ENCODE results near the gene CACNA1A.
"Not testable (repeated sequence)": the region's sequence is repeated elsewhere in the genome, so short reads cannot be mapped to it uniquely, and the experiment has no call there.

The CACNA1A gene

DNA sequence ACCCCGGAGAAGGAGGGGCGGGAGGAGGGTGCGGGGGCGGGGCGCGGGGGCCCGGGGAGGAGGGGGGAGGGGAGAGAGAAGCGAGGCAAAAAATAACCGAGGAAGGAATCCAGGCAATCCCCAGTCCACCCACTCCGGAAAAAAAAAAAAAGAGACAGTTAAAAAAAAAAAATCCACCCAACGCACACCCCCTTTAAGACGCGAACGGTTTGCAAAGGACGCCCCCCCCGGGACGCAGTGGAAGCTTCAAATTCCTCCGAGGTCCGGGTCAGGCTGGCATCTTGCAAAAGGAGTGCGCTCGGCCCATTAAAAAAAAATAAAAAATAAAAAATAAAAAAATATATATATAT lies at the start of gene CACNA1A:
TSS of gene CACNA1A (minus strand) at position 9 of the 350 bp plus-strand sequence. CDS start 255 bp downstream, outside the sequence.
- peak within 1 kb of the TSS; percentile 94 for H3K4me3 ChIP-seq (ENCODE audit: low read length)
- peak within 1 kb of the TSS; percentile 78; the same call in 1 of the 2 replicates for H3K9ac ChIP-seq (ENCODE audit: low read depth, low read length)
- no peak within 1 kb of the TSS for H3K27ac ChIP-seq (ENCODE audit: low read length)
- peaks cover 55% of the 10 kb centered on the region for H3K27me3 ChIP-seq (ENCODE audit: insufficient read depth, low read length)
- H3K4me1 ChIP-seq (ENCODE audit: insufficient read depth, low read length), result peaks cover 5% of the 10 kb centered on the region; the same call in 1 of the 2 replicates
- peaks cover 5% of the 10 kb centered on the region; the same call in 1 of the 2 replicates for H3K36me3 ChIP-seq (ENCODE audit: insufficient read depth, low read depth, low read length)
- no peaks in the 10 kb centered on the region for H3K9me3 ChIP-seq (ENCODE audit: insufficient read depth, low read depth, low read length)

DNA sequence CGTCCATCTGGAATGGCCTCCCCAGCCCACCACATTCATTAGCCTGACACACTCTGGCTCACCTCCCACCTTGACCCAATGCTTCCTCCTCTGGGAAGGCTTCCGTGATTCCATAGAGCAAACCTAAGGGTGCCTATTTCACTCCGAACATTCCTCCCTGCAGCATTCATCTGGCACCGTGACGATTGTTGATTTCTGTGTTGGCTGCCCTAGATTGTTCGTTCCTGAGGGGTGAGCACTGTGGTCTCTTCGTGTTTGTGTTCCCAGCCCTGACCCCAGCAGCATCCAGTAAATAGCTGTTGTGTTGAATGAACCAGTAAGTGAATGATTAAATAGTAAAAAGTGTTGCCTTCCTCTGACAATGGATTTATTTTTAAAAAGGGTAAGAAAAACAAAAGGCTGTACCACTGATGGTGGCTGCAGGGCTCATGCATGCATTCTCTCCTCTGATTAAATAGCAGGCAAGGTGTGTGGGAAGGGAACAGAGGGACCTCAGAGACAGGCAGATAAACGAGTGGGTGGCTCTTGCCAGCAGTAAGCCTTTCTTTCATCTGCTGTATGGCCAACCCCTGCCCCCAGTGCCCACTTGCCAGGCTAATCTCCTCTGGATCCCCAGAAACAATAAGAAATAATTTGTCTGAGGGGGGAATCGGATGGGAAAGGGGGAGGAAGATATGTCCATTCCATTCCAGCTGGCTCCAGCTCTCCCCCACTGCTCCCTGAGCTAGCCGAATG lies 48.4 kb upstream of the CACNA1A start:
- Histone ChIP-seq H3K9ac (ENCODE audit: low read depth, low read length) (no peak overlapping the region; the same call in 1 of the 2 replicates), H3K36me3 (ENCODE audit: insufficient read depth, low read depth, low read length) (no peaks in the 10 kb centered on the region), H3K27ac (ENCODE audit: low read length) (no peak overlapping the region), H3K4me1 (ENCODE audit: insufficient read depth, low read length) (no peaks in the 10 kb centered on the region), H3K27me3 (ENCODE audit: insufficient read depth, low read length) (no peaks in the 10 kb centered on the region), H3K4me3 (ENCODE audit: low read length) (no peak overlapping the region), H3K9me3 (ENCODE audit: insufficient read depth, low read depth, low read length) (no peaks in the 10 kb centered on the region)

DNA sequence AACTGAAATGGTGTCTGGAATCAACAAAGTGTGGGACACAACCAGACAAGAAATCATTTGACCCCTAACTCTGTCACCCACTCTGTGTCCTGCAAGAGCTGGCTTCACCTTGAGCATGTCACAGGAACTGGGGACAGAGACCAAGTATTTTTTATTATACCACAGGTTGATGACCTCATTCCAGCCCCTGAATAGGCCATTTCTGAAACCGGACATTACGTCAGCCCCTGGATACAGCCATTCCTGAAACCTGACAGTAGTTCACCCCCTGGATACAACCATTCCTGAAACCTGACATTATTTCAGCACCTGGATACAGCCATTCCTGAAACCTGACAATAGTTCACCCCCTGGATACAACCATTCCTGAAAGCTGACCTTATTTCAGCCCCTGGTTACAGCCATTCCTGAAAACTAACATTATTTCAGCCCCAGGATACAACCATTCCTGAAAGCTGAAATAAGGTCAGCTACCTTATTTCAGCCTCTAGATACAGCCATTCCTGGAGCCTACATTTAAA lies 47.7 kb upstream of the CACNA1A start:
- Histone ChIP-seq H3K4me1 (ENCODE audit: insufficient read depth, low read length) (no peaks in the 10 kb centered on the region), H3K27ac (ENCODE audit: low read length) (no peak overlapping the region), H3K9me3 (ENCODE audit: insufficient read depth, low read depth, low read length) (no peaks in the 10 kb centered on the region), H3K27me3 (ENCODE audit: insufficient read depth, low read length) (no peaks in the 10 kb centered on the region), H3K4me3 (ENCODE audit: low read length) (no peak overlapping the region), H3K36me3 (ENCODE audit: insufficient read depth, low read depth, low read length) (no peaks in the 10 kb centered on the region), H3K9ac (ENCODE audit: low read depth, low read length) (no peak overlapping the region)

DNA sequence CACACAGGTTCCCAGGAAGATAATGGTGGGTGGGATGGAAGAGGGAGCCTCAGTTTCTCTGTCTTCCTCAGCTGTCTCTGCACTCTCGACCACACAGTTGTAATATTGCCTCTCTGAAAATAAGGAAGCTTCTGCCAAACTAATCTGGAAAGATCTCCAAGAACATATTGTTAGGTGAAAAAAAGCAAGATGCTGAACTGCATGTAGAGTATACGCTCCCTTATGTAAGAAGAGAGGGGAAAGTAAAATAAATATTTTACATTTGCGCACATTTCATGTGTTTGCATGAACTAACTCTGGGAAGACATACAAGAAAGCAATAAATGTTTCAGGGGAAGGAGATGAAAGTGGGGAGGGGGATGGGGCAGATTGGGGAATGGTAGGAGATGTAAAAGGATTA lies 41.9 kb upstream of the CACNA1A start:
- Histone ChIP-seq H3K27ac (ENCODE audit: low read length) (no peak overlapping the region), H3K9ac (ENCODE audit: low read depth, low read length) (no peak overlapping the region), H3K4me3 (ENCODE audit: low read length) (no peak overlapping the region), H3K9me3 (ENCODE audit: insufficient read depth, low read depth, low read length) (no peaks in the 10 kb centered on the region), H3K36me3 (ENCODE audit: insufficient read depth, low read depth, low read length) (no peaks in the 10 kb centered on the region), H3K27me3 (ENCODE audit: insufficient read depth, low read length) (no peaks in the 10 kb centered on the region; the same call in 1 of the 2 replicates), H3K4me1 (ENCODE audit: insufficient read depth, low read length) (no peaks in the 10 kb centered on the region)

DNA sequence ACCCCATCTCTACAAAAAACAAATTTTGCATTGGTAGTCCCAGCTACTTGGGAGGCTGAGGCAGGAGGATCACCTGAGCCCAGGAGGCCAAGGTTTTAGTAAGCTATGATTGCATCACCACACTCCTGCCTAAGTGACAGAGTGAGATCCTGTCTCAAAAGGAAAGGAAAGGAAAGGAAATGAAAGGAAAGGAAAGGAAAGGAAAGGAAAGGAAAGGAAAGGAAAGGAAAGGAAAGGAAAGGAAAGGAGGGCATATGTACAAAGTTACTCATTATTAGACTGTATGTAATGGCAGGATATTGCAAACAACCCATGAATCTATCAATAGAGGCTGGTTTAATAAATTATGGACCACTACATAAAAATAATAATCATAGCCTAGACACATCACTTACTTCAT lies 40.8 kb upstream of the CACNA1A start:
- peaks cover 5% of the 10 kb centered on the region; the same call in 1 of the 2 replicates for H3K27me3 ChIP-seq (ENCODE audit: insufficient read depth, low read length)
- H3K36me3 ChIP-seq (ENCODE audit: insufficient read depth, low read depth, low read length), result no peaks in the 10 kb centered on the region
- no peaks in the 10 kb centered on the region for H3K4me1 ChIP-seq (ENCODE audit: insufficient read depth, low read length)
- H3K4me3 ChIP-seq (ENCODE audit: low read length), result no peak overlapping the region
- no peak overlapping the region for H3K9ac ChIP-seq (ENCODE audit: low read depth, low read length)
- no peak overlapping the region for H3K27ac ChIP-seq (ENCODE audit: low read length)
- H3K9me3 ChIP-seq (ENCODE audit: insufficient read depth, low read depth, low read length), result no peaks in the 10 kb centered on the region

DNA sequence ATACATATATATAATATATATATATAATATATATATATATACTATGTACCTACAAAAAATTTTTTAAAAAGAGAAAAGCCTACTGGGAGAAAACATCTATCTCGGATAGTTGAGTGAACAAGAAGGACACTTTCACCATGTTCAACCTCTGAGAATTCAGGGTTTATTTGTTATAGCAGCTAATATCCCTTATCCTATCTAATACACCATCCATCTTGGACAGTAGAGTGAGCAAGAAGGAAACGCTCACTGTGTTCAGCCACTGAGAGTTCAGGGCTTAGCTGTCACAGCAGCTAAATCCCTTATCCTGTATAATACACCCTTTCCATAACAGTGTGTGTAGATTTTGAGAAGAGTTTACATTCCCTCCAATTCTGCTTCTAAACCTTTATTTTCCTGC lies 38.1 kb upstream of the CACNA1A start:
- Histone ChIP-seq H3K36me3 (ENCODE audit: insufficient read depth, low read depth, low read length) (no peaks in the 10 kb centered on the region), H3K9ac (ENCODE audit: low read depth, low read length) (no peak overlapping the region), H3K27me3 (ENCODE audit: insufficient read depth, low read length) (peaks cover 12% of the 10 kb centered on the region), H3K9me3 (ENCODE audit: insufficient read depth, low read depth, low read length) (no peaks in the 10 kb centered on the region), H3K4me1 (ENCODE audit: insufficient read depth, low read length) (no peaks in the 10 kb centered on the region), H3K27ac (ENCODE audit: low read length) (no peak overlapping the region), H3K4me3 (ENCODE audit: low read length) (no peak overlapping the region)

DNA sequence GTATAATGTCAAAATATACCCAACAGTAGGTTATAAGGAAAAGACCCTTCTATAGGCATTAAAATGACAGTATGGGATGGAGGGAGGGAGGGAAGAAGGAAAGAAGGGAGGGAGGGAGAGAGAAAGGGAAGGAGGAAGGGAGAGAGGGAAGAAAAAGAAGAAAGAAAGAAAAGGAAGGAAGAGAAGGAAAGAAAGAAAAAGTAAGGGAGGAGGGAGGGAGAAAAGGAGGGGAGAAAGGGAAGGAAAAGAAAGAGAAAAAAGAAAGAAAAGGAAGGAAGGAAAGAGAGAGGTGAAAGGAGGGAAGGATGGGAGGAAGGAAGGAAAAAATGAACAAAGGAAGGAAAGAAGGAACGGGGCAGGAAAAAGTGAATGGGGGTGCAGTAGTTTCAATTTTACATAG lies 35.3 kb upstream of the CACNA1A start:
- Histone ChIP-seq H3K27ac (ENCODE audit: low read length) (no peak overlapping the region), H3K4me3 (ENCODE audit: low read length) (no peak overlapping the region), H3K9me3 (ENCODE audit: insufficient read depth, low read depth, low read length) (no peaks in the 10 kb centered on the region), H3K4me1 (ENCODE audit: insufficient read depth, low read length) (no peaks in the 10 kb centered on the region), H3K27me3 (ENCODE audit: insufficient read depth, low read length) (peaks cover 12% of the 10 kb centered on the region), H3K36me3 (ENCODE audit: insufficient read depth, low read depth, low read length) (no peaks in the 10 kb centered on the region), H3K9ac (ENCODE audit: low read depth, low read length) (no peak overlapping the region)

DNA sequence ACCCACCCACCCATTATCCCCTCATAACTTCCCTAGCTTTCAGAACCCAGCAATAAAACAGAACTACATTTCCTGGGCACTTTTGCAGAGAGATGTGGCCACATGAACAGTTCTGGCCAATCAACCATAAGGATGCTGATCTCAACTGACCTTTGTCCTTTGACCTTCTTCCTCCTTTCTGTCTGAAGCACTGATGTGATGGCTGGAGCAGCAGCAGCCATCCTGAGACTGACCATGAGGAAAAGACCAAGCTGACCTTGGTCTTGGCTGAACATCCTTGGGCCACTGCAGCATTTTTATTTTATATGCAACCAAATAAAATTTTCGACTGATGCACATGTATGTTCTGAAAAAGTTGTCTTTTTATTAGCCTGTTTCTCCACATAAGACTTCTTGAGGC lies 33.1 kb upstream of the CACNA1A start:
- no peak overlapping the region for H3K27ac ChIP-seq (ENCODE audit: low read length)
- H3K36me3 ChIP-seq (ENCODE audit: insufficient read depth, low read depth, low read length), result no peaks in the 10 kb centered on the region
- H3K9ac ChIP-seq (ENCODE audit: low read depth, low read length), result no peak overlapping the region
- H3K9me3 ChIP-seq (ENCODE audit: insufficient read depth, low read depth, low read length), result no peaks in the 10 kb centered on the region
- H3K4me1 ChIP-seq (ENCODE audit: insufficient read depth, low read length), result no peaks in the 10 kb centered on the region
- peaks cover 12% of the 10 kb centered on the region for H3K27me3 ChIP-seq (ENCODE audit: insufficient read depth, low read length)
- no peak overlapping the region for H3K4me3 ChIP-seq (ENCODE audit: low read length)

DNA sequence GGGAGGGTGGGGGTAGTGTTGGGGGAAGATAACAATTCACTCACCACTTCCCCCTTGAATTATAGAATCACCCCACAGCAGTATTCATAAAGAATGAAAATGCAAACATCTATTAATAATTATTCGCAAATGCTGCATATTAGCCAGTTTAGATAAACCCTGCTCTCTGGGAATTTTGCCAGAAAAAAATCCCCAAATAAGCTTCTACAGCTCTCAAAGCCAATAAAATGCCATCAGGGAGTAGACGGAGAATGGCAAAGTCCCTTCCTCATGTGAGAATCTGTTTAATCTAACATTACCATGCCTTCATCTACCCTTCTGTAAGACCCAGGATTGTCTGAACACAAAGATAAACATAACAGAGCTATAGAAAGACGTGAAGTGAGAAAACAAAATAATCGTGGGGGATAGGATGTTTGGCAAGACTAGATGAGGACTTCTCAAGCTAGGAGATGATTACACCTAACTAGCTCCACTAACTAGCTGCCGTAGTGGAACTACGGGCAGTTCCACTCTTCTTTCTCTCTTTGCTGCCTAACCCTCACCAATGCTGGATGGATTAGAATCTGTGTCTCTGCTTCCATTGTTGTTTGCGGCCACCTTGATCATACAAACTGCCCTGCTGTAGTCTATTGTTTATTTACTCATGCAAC lies 32.4 kb upstream of the CACNA1A start:
- Histone ChIP-seq H3K4me1 (ENCODE audit: insufficient read depth, low read length) (no peaks in the 10 kb centered on the region), H3K27me3 (ENCODE audit: insufficient read depth, low read length) (peaks cover 12% of the 10 kb centered on the region), H3K4me3 (ENCODE audit: low read length) (no peak overlapping the region), H3K9ac (ENCODE audit: low read depth, low read length) (no peak overlapping the region), H3K36me3 (ENCODE audit: insufficient read depth, low read depth, low read length) (no peaks in the 10 kb centered on the region), H3K27ac (ENCODE audit: low read length) (no peak overlapping the region), H3K9me3 (ENCODE audit: insufficient read depth, low read depth, low read length) (no peaks in the 10 kb centered on the region)

DNA sequence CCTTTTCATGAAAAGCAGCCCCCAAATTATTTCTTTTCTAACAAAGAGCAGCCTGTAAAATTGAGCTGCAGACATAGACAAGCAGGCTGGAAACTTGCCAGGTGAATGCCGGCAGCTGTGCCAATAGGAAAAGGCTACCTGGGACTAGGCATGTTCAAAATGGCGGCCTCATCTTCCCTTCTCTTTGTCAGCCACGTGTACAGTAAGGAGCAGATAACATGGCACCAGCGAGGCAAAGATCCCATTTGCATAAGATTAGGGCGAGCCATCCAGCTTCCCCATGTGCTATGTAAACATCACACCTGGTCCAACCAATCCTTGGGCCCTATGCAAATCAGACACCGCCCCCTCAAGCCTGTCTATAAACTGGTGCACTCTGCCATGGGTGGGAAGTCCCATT lies 31.2 kb upstream of the CACNA1A start:
- Histone ChIP-seq H3K27me3 (ENCODE audit: insufficient read depth, low read length) (peaks cover 7% of the 10 kb centered on the region), H3K9ac (ENCODE audit: low read depth, low read length) (no peak overlapping the region), H3K4me3 (ENCODE audit: low read length) (no peak overlapping the region), H3K4me1 (ENCODE audit: insufficient read depth, low read length) (no peaks in the 10 kb centered on the region), H3K36me3 (ENCODE audit: insufficient read depth, low read depth, low read length) (no peaks in the 10 kb centered on the region), H3K27ac (ENCODE audit: low read length) (no peak overlapping the region), H3K9me3 (ENCODE audit: insufficient read depth, low read depth, low read length) (no peaks in the 10 kb centered on the region)

DNA sequence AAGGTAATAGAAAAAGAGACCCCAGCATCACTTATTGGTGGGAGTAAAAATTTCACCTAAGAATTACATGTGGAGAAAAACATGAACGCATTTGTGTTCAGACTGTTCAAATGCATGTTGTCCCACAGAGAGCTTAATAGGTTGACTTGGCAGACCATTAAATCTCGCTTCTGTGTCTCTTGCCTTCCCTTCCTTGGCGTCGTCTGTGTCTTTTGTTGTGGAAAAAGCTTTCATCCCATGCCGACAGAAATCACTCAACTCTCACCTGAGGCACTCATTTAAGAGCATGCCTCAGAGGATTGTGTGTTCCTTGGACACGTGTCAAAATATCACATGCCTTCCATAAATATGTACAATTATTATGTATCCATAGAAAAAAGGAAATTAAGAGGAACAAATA lies 24.4 kb upstream of the CACNA1A start:
- Histone ChIP-seq H3K27me3 (ENCODE audit: insufficient read depth, low read length) (no peaks in the 10 kb centered on the region), H3K4me3 (ENCODE audit: low read length) (no peak overlapping the region), H3K9ac (ENCODE audit: low read depth, low read length) (no peak overlapping the region), H3K36me3 (ENCODE audit: insufficient read depth, low read depth, low read length) (no peaks in the 10 kb centered on the region), H3K27ac (ENCODE audit: low read length) (no peak overlapping the region), H3K4me1 (ENCODE audit: insufficient read depth, low read length) (no peaks in the 10 kb centered on the region), H3K9me3 (ENCODE audit: insufficient read depth, low read depth, low read length) (no peaks in the 10 kb centered on the region)

DNA sequence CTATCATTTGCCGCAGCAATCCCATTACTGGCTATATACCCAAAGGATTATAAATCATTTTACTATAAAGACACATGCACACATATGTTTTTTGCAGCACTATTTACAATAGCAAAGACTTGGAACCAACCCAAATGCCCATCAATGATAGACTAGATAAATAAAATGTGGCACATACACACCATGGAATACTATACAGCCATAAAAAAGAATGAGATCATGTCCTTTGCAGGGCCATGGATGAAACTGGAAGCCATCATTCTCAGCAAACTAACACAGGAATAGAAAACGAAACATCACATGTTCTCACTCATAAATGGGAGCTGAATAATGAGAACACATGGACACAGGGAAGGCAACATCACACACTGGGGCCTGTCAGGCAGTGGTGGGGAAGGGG lies 23.4 kb upstream of the CACNA1A start:
- H3K4me1 ChIP-seq (ENCODE audit: insufficient read depth, low read length); H3K4me3 ChIP-seq (ENCODE audit: low read length); H3K36me3 ChIP-seq (ENCODE audit: insufficient read depth, low read depth, low read length); H3K9ac ChIP-seq (ENCODE audit: low read depth, low read length); H3K27me3 ChIP-seq (ENCODE audit: insufficient read depth, low read length); H3K9me3 ChIP-seq (ENCODE audit: insufficient read depth, low read depth, low read length); H3K27ac ChIP-seq (ENCODE audit: low read length): not testable (repeated sequence)
